HG02678 (cell line): ENCODE data around the gene AARS2.

ENCODE experiments used
- ATAC-seq: cut with Tn5 transposase; IDR thresholded peaks from one replicate; pipeline ENCODE4 v1.9.1; 2021; ENCODE audit warnings: mild to moderate bottlenecking, moderate library complexity; ENCODE audit not compliant: unreplicated experiment

AARS2 gene

GRCh38 chr6:44277763-44278162 lies 35.4 kb downstream of the AARS2 start:
- ATAC-seq, result no peak

DNA sequence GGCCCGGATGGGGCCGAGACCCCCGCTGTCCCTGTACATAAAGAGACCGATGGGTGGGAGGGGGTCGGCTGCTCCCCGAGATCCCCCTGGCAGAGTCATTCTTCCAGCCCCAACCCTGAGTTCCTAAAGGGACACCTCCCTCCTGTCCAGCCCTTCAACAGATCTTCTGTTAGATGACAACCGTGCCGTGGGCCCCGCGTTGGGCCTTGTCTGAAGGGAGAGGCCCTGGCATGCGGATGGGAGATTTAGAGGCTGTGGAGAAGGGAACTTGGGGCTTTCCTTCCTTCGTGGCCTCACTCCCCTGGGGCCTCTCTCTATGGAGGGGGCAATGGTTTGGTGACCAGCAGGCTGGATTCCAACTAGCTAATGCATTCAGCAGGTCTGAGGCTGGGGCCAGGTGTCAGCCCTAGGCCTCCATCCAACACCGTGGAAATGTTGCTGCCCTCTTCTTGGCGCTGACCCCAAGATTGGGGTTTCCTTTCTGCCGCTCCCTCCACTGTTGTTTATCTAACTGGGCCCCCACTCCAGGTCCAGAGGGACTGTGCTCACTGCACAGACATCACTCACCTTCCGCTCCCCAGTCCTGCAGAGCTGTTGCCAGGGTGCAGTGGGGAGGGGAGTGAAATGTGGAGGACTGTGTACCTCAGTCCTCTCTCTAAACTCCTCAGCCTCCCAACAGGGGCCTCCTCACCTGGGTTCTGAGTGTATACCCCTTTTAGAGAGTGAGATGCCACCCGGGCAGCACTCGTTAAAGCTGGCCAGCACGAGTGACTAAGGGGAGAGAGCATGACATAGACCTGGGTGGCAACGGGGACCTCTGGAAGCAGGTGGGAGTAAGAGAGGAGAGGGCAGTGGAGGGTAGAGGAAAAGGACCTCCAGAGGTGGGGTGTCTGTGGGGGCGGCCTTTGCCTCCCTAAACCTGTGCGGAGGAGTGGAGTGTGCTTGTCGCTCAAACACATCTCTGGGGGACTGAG lies 36.2 kb downstream of the AARS2 start:
- ATAC-seq, result no peak

GRCh38 chr6:44275749-44276648 lies 37.1 kb downstream of the AARS2 start:
- ATAC-seq, result no peak

DNA sequence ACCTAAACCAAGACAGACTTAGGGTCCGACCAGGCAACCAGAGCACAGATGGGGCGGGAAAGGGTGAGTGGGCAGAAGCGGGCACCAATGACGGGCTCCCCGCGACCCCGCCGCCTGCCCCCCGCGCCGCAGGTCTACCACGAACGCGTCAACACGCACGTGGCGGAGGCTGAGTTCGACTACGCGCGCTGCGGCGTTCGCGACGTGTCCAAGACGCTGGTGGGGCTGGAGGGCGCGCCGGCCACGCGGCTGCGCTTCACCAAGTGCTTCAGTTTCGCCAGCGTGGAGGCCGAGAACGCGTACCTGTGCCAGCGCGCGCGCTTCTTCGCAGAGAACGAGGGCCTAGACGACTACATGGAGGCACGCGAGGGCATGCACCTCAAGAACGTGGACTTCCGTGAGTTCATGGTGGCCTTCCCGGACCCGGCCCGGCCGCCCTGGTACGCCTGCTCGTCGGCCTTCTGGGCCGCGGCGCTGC lies 37.8 kb downstream of the AARS2 start:
- no peak for ATAC-seq

DNA sequence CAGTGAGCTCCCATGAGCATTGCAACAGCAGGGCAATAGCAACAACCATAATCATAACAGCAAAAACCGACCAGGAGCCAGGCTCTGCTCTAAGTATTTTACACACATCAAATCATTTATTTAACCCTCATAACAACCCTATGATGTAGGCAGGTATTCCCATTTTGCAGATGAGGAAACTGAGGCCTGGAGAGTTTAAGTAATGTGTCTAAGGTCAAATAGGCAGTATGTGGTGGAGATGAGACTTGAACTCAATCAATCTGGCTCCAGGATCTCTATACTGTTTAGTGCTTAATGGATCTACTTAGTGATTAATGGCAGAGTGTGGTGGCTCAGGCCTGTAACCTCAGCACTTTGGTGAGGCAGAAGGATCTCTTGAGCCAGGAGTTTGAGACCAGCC lies 39.5 kb downstream of the AARS2 start:
- no peak for ATAC-seq

GRCh38 chr6:44272999-44273566 lies 40.1 kb downstream of the AARS2 start:
- ATAC-seq, result no peak

DNA sequence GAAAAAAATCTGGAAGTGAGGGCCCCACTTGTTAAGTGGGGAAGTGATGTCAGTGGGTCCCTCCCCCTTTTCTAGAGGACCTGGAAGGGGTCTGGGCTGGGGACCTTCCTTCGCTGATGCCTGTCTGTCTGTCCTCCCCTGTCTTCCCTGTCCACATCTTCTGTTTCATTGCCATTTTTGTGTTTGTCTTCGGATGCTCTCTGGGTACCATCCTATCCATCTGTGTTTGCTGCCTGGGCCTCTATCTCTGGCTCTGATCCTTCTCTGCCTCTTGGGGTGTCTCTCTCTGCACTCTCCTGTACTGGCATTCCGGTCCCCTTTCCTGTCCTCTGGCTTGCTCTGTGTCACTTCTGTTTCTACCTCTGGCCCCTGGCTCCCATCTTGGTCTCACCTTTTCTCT lies 40.6 kb downstream of the AARS2 start:
- ATAC-seq, result no peak

DNA sequence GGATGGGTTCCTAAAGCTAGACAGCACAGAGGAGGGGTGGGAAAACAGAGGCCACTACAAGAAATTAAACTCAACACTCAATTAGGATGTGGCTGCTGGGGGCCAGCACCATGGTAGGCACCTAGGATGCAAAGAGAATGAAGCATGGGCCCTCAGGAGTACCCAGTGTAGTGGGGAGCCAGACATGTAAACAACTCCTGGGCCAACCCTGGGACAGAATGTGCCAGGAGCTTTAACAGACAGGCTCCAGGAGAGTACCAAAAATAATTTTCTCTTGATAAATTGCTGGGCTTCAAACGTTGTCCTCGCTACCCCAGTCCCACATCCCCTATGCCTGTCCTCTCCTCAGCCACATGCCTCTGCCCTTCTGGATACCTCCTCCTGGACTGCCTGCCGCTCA lies 41.2 kb downstream of the AARS2 start:
- ATAC-seq, result no peak

- ATAC-seq, result no peak
These were observed 41.8 kb downstream of the AARS2 start for GRCh38 chr6:44271406-44271723.

- no peak for ATAC-seq
These were observed 42.4 kb downstream of the AARS2 start for GRCh38 chr6:44270526-44271405.

DNA sequence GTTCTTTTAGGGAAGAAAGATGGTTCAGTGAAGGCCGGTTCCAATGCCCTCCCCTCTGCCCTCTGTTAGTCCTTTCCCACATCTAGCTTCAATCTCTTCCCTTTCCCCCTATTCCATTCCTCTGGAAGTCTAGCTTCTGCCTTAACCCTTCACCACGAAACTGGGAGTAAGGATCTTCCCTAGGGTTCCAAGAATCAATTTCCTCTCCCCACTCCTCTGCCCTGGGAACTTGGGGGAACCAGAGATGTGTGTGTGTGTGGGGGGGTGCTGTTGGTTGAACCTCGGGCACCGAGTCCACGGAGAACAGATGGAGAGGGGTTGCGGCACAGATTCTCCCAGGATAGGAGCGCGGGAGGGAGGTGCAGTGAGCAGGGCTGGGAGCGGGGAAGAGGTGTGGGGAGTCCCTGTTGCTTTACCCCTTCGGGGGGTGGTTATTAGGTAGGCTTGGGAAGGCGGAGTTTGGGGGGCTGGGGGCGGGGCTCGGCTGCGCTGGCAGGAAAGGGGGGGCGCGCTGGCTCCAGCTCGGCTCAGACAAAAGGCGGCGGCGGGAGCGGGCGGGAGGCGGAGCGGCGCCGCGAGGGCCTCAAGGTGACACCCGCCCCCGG lies 43.1 kb downstream of the AARS2 start, which contains the start of gene TMEM151B:
TSS of gene TMEM151B (plus strand) at position 530 of the 605 bp plus-strand sequence. CDS start 293 bp downstream, outside the sequence.
- ATAC-seq, result no peak

GRCh38 chr6:44269178-44269920 lies 43.8 kb downstream of the AARS2 start:
- ATAC-seq, result no peak

- ATAC-seq, result no peak
These were observed 45.0 kb downstream of the AARS2 start for GRCh38 chr6:44268095-44268628.

GRCh38 chr6:44267252-44267651 lies 45.9 kb downstream of the AARS2 start:
- no peak for ATAC-seq

DNA sequence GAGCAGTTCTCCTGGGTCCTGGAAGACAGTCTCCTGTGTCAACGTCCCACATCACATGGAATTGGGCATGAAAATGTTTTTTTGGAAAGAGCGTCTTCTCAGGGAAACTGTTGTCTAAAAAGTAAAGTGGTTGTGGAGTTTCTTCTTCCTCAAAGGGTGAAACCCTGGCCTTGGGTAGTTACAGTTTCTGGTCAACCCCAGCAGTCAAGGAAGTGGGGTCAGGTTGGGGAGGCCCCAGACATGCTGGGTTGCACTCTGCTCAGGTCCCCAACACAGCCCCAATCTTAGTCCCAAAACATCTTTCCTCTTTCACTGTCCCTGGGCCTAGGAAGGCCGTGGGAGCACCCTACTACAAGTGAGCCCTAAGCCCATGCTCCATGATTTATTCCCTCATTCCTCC lies 46.8 kb downstream of the AARS2 start:
- ATAC-seq, result peak; percentile 22

GRCh38 chr6:44265722-44266233 lies 47.4 kb downstream of the AARS2 start:
- ATAC-seq, result no peak

DNA sequence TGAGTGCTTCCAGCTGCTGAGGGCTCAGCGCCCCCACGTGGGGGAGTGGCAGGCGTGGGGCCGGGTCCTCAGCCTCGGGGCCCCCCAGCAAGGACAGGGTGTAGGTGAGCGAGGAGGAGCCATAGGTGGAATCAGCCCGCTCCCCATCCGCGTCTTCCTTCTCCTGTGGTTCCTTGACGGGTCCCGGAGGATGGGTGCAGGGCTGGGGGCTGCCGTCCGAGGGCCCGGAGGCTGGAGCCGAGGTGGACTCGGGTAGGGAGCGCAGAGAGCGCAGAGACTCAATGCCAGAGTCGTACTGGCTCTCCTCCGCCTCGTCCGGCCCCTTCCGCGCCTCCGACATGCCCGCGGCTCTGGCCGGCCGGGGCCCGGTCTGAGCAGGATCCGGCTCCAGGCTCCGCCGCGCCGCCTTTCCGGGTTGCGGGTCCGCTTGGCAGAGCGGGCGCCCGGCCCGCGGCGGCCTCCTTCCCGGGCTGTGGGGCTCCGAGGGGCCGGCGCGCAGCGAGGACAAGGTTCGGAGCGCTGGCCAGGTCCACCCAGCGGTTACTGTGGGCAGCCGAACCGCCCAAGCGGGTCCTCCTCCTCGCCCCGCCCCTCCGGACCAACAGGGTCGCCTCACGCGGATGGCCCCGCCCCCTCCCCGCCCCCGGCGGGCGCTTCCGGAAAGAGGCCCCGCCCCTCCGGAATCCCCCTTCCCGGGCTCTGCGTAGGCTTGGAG lies 48.0 kb downstream of the AARS2 start, which contains the start of gene NFKBIE:
TSS of gene NFKBIE (minus strand) at position 545 of the 715 bp plus-strand sequence. CDS start at position 340, 205 bp downstream.
- ATAC-seq, result peak; percentile 41
